Femur (tissue), 1 donor: ENCODE results near the gene MIPOL1.
"Not testable (repeated sequence)": the region's sequence is repeated elsewhere in the genome, so short reads cannot be mapped to it uniquely, and the experiment has no call there.

Experiments used
- DNase-seq: peaks from one replicate; pipeline ENCODE4 v3.0.0-alpha.2; 2017

Gene MIPOL1

GRCh38 chr14:37187840-37188577 lies 9.7 kb upstream of the MIPOL1 start:
- DNase-seq: not testable (repeated sequence)

GRCh38 chr14:37189733-37190132 lies 8.0 kb upstream of the MIPOL1 start:
- not testable (repeated sequence) for DNase-seq

- DNase-seq: no peak
These were observed 3.0 kb upstream of the MIPOL1 start for GRCh38 chr14:37194698-37195097.

DNA sequence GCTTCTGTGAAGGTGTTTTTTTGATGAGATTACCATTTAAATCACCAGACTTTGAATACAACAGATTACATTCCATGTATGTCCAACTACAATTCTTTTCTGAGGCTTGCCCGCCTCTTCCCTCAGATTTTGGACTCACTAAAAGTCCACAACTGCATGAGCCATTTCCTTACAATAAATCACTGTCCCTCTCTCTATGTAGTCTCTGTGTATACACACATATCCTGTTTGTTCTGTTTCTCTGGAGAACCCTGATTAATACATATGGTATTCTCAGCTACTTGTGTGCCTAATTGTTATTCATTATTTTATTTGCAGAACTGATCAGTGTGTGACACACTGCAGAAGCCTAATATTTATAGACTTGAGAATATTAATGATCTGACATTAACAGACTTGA lies 2.4 kb upstream of the MIPOL1 start:
- no peak for DNase-seq

DNA sequence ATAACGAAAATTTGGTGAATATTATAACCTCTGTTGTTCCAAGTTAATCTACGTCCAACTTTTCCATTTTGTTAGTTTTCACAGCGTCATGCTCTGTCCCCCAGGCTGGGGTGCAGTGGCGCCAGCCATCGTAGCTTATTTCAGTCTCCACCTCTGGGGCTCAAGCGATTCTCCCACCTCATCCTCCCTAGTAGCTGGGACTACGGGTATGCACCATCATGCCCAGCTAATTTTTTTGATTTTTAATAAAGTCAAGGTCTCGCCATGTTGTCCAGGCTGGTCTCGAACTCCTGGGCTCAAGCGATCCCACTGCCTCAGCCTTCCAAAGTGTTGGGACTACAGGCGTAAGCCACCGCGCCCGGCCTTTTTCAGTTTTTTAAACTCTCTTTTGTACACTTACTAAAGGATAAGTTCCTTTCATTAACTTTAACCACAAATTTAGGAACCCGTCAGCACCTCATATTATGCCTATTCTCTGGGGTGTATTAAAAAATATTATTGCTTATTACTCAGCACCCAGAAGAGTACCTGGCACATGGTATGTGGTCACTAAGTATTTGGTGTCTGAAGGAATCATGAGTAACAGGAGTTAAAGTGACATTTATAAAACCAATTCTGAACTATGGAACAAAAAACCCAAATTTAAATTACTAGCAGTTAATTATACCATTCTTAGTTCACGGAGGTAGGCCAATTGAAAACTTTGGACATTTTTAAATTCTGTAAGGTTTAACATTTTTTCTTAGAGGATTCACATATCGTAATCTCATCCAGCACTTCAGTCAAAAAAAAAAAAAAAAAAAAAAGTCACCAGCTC lies 925 bp upstream of the MIPOL1 start:
- DNase-seq: no peak

- DNase-seq: no peak
These were observed 499 bp downstream of the MIPOL1 start for GRCh38 chr14:37198273-37198598.

- no peak for DNase-seq
These were observed 1.2 kb downstream of the MIPOL1 start for GRCh38 chr14:37198907-37199306.

DNA sequence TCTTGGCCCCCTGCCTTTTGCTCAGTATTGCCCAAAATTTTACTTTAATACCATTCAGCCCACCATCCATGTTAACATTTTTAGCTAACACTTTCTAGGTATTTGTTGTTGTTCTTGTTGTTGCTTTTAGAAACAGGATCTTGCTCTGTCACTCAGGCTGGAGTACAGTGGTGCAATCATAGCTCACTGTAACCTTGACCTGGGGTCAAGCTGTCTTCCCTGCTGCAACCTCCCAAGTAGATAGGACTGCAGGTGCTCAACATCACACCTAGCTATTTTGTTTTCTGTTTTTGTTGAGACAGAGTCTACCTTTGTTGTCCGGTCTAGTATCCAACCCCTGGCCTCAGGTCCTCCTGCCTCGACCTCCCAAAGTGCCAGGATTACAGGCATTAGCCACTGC lies 4.0 kb downstream of the MIPOL1 start:
- DNase-seq: no peak

DNA sequence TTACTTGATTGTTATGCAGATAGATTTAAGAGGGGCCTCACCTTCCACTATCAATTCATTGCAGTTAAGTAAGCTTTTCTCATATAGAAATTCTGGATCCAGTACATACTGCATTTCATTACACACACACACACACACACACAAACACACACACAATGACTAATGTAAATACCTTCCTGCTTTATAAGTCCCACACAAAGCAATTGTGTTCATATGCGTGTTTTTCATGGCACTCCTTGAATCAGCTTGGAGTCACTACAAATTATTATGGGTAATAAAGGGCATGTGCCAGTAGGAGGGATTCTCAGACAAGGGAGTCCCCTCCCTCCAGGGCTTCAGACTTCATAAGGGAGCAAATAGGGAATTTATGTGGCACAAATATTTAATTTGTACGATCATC lies 4.5 kb downstream of the MIPOL1 start:
- DNase-seq: no peak

GRCh38 chr14:37202812-37203211 lies 5.1 kb downstream of the MIPOL1 start:
- DNase-seq: no peak

DNA sequence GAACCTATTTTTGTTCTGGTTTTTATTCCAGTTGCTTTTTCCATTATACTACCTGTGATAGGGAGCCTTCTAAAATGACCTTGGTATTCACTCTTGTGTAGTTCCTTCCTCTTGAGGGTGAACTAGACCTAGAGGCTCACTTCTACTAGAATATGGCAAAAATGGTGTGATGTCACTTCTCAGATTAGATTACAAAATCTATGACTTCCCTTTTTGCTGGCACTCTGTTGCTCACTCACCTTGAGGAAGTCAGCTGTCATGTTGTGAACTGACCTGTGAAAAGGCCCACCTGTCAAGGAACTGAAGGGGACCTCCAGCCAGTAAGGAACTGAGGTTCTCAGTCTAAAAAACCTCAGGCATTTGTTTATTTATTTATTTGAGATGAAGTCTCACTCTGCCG lies 5.7 kb downstream of the MIPOL1 start:
- no peak for DNase-seq

GRCh38 chr14:37205623-37206605 lies 8.2 kb downstream of the MIPOL1 start:
- not testable (repeated sequence) for DNase-seq

- DNase-seq: not testable (repeated sequence)
These were observed 11.9 kb downstream of the MIPOL1 start for GRCh38 chr14:37209617-37210016.

- no peak for DNase-seq
These were observed 12.7 kb downstream of the MIPOL1 start for GRCh38 chr14:37210448-37210847.

GRCh38 chr14:37213016-37213415 lies 15.3 kb downstream of the MIPOL1 start:
- no peak for DNase-seq

- DNase-seq: no peak
These were observed 17.6 kb downstream of the MIPOL1 start for GRCh38 chr14:37215345-37215744.

DNA sequence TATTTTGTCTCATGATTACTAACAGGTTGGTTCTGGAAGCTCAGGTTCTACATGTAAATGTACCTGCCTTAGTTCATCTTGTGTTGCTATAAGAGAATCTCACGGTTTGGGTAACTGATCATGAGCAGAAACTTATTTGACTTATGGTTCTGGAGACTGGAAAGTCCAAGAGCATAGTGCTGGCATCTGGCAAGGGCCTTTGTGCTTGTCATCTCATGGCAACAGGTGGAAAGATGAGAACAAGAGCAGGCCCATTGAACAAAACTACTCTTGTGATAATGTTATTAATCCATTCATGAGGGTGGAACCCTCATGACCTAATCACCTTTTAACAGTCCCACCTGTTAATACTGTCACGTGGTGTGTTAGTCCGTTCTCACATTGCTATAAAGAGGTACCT lies 23.3 kb downstream of the MIPOL1 start:
- DNase-seq: no peak

DNA sequence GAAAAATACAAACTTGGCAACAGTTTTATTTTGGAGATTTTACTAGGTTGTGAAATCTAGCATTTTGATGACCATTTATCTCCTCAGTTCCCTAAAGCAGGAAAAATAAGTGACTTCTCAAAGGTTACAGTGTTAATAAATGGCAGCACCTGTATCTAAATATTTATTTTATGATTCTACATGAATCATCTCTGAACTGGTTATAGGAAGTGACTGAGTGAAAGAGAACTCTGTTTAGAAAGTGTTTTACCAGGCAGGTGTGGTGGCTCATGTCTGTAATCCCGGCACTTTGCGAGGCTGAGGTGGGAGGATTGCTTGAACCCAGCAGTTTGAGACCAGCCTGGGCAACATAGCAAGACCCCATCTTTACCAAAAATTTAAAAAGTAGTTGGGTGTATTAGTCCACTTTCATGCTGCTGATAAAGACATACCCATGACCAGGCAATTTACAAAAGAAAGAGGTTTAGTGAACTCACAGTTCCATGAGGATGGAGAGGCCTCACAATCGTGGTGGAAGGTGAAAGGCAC lies 26.3 kb downstream of the MIPOL1 start:
- no peak for DNase-seq

DNA sequence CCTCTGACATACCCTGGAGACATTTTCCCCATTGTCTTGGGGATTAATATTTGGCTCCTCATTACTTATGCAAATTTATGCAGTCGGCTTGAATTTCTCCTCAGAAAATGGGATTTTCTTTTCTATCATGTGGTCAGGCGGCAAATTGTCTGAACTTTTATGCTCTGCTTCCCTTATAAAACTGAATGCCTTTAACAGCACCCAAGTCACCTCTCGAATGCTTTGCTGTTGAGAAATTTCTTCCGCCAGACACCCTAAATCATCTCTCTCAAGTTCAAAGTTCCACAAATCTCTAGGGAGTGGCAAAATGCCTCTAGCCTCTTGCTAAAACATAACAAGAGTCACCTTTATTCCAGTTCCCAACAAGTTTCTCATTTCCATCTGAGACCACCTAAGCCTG lies 27.9 kb downstream of the MIPOL1 start:
- not testable (repeated sequence) for DNase-seq

DNA sequence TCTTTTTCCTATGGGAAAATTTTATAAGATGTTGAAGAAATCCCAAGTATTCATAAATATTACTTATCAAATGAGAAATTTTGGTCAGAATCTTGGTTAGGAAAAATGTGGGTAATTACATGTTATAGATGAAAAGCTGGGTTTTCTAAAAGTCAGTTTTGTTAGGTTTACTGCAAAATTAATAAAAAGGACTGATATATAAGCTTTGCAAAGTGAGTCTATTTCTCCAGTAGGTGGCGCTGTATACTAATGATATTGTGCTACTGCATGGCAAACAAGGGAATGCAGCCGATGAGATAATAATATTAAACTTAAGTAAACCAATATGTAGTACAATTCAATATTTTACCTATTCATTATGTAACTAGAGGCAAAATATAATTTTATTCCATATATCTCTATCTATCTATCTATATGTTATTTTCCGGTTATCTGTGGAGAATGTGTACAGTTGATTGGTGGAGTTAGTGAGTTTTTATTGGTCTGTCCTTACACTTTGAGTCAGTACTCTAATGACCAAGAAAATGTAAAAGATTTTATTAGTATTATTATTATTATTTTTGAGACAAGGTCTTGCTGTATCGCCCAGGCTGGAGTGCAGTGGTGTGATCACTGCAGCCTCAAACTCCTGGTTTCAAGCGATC lies 32.9 kb downstream of the MIPOL1 start:
- no peak for DNase-seq

GRCh38 chr14:37232907-37233481 lies 35.3 kb downstream of the MIPOL1 start:
- no peak for DNase-seq

GRCh38 chr14:37234222-37234621 lies 36.5 kb downstream of the MIPOL1 start:
- no peak for DNase-seq
